ENCODE data around the gene SPIRE1.
"Not testable (repeated sequence)": the region's sequence is repeated elsewhere in the genome, so short reads cannot be mapped to it uniquely, and the experiment has no call there.

SPIRE1 gene

GRCh38 chr18:12551943-12552878, 105.7 kb downstream of the SPIRE1 start:
- DNase-seq = peak; percentile 50

- peak; percentile 74 for DNase-seq
These were observed 106.4 kb downstream of the SPIRE1 start for GRCh38 chr18:12551466-12551865.

- no peak for DNase-seq
These were observed 114.2 kb downstream of the SPIRE1 start for GRCh38 chr18:12543697-12544096.

- no peak for DNase-seq
These were observed 117.2 kb downstream of the SPIRE1 start for GRCh38 chr18:12540751-12541150.

- not testable (repeated sequence) for DNase-seq
These were observed 118.7 kb downstream of the SPIRE1 start for GRCh38 chr18:12539158-12539557.

- no peak for DNase-seq
These were observed 123.1 kb downstream of the SPIRE1 start for GRCh38 chr18:12534820-12535219.

GRCh38 chr18:12532661-12533060, 125.2 kb downstream of the SPIRE1 start:
- DNase-seq = no peak

GRCh38 chr18:12531749-12532148, 126.2 kb downstream of the SPIRE1 start:
- DNase-seq = no peak

- no peak for DNase-seq
These were observed 137.4 kb downstream of the SPIRE1 start for GRCh38 chr18:12520442-12520992.

GRCh38 chr18:12518832-12519531, 138.9 kb downstream of the SPIRE1 start:
- no peak for DNase-seq

- no peak for DNase-seq
These were observed 139.6 kb downstream of the SPIRE1 start for GRCh38 chr18:12518326-12518725.

- no peak for DNase-seq
These were observed 140.6 kb downstream of the SPIRE1 start for GRCh38 chr18:12517142-12517825.

- DNase-seq = no peak
These were observed 141.8 kb downstream of the SPIRE1 start for GRCh38 chr18:12516049-12516630.

- no peak for DNase-seq
These were observed 142.4 kb downstream of the SPIRE1 start for GRCh38 chr18:12515550-12515949.

GRCh38 chr18:12507007-12507406, 150.9 kb downstream of the SPIRE1 start:
- no peak for DNase-seq

- no peak for DNase-seq
These were observed 156.9 kb downstream of the SPIRE1 start for GRCh38 chr18:12500986-12501385.

GRCh38 chr18:12497839-12498238, 160.1 kb downstream of the SPIRE1 start:
- no peak for DNase-seq

- DNase-seq = no peak
These were observed 160.6 kb downstream of the SPIRE1 start for GRCh38 chr18:12497296-12497695.

GRCh38 chr18:12492907-12493306, 165.0 kb downstream of the SPIRE1 start:
- no peak for DNase-seq

GRCh38 chr18:12491611-12492435, 166.1 kb downstream of the SPIRE1 start:
- no peak for DNase-seq

GRCh38 chr18:12485479-12486105, 172.3 kb downstream of the SPIRE1 start:
- DNase-seq = no peak
